Stomach (tissue), 8 donors: Measurements from ENCODE around the gene TEAD1. TPM values are rescaled to one million over a fixed set of nuclear protein-coding genes. Genes with fewer than 3 reads are reported as not detected.

Experiments
- polyA plus RNA-seq, 3 donors: library from polyadenylated mRNA; stranded (reverse); fragments of 200-250 nt; gene quantifications; one replicate each; pipeline ENCODE4 v1.2.3, GENCODE V29; 2013
- small RNA-seq, 4 donors: library from RNA; depleted of rRNA; stranded (forward); fragments of <200 nt; gene quantifications; one replicate each; pipeline ENCODE3, GENCODE V24; 2016
- total RNA-seq, 5 donors: library from RNA; depleted of rRNA; stranded (reverse); fragments of >200 nt; gene quantifications; one replicate each; pipeline versions ENCODE4 v1.1.0 to v1.2.3, GENCODE V29; 2014 to 2016
- donor health status: healthy with polysubstance abuse.
- donor health status: Bipolar disorder and iron deficiency.
- donor health status: healthy.

TEAD1 gene
- total and polyA plus RNA-seq, 8 donors = 4.9 to 133 (median 65.2) TPM

Small RNA genes within 50 kb of the gene (small RNA-seq; reads per million reads assigned to genes)
- gene RF00424 = 0 reads per million in 4 donors
